Activated CD4-positive, alpha-beta T cell treated with anti-CD3 and anti-CD28 coated beads, Interleukin-10, Interleukin-2, amounts not matched to agents 100 ng/mL and 50 ng/mL, durations not matched to agents 16 hours and 8 hours (primary cell): ENCODE results near the gene RYK.
"Not testable (repeated sequence)": the region's sequence is repeated elsewhere in the genome, so short reads cannot be mapped to it uniquely, and the experiment has no call there.

Experiments
- DNase-seq: peaks from one replicate; pipeline ENCODE4 v3.0.0-alpha.2; 2020

Gene RYK

DNA sequence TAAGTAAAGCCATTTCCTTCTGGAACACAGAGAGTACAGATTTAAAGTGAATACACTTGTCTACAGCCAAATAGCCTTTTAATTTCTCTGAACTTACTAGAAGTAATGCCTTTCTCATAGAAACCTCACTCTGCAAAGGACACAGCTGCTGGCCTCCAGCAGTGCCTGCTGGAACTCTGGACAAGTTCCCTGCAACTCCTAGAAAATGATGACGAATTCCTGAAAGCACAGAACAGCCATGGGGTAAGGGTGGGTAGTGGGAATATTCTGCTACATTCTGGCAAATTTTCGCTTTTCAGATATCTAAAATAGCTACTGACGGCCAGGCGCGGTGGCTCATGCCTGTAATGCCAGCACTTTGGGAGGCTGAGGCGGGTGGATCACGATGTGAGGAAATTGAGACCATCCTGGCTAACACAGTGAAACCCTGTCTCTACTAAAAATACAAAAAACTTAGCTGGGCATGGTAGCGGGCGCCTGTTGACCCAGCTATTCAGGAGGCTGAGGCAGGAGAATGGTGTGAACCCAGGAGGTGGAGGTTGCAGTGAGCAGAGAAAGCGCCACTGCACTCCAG, 34.4 kb downstream of the RYK start:
- DNase-seq = no peak

- DNase-seq = peak; percentile 23
Measured at GRCh38 chr3:134214239-134214638, 36.4 kb downstream of the RYK start.

DNA sequence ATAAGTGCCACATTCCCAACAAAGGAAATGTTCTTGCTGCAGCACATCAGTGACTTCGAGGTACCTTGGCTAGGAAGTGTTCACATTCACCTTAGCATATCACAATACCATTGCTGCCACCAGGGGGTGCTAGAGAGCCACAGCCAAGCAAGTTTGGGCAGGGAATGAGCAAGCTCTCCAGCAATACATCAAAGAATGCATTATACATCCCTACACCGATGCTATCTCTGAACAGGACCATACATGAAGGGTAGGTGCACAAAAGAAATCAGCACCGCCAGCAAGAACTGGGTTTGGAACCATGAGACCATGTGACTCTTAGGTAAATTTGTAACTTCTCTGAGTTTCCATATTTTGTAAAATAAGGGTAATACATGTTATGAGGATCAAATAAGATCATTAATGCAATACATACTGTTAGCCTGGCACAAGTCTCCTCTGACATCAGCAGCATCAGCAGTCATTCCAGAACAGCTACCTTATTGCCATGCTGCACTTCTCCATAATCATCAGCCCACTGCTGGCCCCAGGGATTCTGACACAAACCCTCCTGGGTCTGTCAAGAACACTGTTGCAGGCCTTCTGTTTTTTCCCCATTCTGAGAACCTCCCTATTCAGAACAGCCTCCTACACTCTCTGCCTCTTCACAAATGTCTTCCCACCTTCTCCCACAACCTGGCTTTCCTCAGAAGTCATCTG, 37.5 kb downstream of the RYK start:
- peak; percentile 86 for DNase-seq

GRCh38 chr3:134211797-134212196, 38.9 kb downstream of the RYK start:
- DNase-seq = peak; percentile 27

GRCh38 chr3:134205451-134205850, 45.2 kb downstream of the RYK start:
- DNase-seq = no peak

DNA sequence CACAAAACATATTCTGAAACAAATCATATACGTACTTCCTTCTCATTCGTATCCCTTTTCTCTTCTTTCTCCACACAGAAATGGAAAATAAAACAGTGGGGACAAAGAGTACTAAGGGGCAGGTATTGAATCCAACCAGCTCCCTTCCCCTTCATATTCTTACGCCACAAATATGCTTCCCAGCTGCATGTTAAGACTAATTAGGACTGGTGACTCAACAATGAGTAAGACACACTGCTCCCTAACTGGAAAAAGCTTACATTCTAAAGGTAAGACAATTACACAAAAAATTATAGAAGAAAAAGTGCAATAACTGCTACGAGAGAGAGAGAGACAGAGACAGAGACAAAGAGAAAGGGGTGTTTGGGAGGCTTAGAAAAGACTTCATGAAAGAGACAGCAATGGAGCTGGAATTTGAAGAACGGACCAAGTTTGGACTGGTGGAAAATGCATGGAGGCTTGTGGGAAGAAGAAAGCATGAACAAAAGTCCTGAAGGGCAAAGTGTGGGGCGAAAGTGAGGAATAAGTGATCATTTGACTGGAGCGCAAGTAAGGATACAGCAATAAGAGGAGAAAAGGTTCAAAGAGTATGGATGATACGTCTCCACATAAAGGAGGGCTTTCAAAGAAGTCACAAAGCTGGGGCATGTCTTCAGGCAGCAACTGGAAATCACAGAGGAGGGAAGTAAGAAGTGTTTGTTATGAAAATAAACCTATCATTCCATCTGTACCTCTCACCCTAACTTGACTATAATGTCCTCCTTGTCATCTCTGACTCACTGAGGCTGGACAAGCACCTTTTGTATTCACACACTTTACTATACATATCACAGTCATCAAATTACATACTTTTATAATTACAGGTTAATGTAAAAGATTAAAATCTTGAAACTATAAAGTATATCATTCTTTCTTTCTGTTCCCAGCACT, 49.2 kb downstream of the RYK start:
- no peak for DNase-seq

DNA sequence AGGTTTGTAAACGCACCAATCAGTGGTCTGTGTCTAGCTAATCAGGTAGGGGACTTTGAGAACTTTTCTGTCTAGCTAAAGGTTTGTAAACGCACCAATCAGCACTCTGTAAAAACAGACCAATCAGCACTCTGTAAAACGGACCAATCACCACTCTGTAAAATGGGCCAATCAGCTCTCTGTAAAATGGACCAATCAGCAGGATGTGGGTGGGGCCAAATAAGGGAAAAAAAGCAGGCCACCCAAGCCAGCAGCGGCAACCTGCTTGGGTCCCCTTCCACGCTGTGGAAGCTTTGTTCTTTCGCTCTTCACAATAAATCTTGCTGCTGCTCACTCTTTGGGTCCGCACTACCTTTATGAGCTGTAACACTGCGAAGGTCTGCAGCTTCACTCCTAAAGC, 50.8 kb downstream of the RYK start:
- not testable (repeated sequence) for DNase-seq

DNA sequence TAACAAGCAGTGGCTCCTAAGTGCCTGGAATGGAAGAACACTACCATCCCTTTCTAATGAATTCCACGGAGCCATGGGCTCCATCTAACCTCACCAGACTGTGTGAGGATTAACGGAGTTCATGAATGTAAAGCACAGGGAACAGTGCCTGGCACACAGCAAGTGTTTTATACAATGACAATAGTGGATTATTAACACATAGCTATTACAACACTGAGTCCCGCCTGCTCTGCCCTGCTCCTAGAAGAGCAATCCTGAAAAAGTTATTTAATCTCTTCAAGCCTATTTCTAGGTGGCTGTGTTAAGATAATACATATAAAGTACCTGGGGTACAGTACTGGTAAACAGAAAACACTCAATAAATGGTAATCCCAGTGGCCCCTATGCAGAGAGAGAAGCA, 51.4 kb downstream of the RYK start:
- DNase-seq = no peak

GRCh38 chr3:134198414-134198813, 52.2 kb downstream of the RYK start:
- peak; percentile 30 for DNase-seq

- DNase-seq = peak; percentile 67
Measured at GRCh38 chr3:134197681-134198261, 52.9 kb downstream of the RYK start.

DNA sequence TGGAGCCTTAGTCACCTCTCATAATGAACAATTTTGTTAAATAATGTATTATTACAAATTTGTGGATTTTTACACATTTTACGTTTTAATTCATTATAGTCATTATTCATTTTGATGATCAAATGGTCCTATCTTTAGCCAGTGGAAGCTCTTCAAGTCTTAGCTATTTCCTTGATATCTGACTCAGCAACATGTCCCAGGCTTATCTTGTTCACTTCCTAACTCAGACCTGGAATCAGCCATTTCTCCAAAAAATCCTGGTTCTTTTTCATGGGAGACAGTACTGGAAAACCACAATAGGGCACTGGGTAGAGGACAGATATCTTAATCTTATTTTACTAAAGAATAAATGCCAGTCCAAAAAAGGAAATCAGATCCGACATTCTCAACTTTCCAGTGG, 56.4 kb downstream of the RYK start:
- no peak for DNase-seq

DNA sequence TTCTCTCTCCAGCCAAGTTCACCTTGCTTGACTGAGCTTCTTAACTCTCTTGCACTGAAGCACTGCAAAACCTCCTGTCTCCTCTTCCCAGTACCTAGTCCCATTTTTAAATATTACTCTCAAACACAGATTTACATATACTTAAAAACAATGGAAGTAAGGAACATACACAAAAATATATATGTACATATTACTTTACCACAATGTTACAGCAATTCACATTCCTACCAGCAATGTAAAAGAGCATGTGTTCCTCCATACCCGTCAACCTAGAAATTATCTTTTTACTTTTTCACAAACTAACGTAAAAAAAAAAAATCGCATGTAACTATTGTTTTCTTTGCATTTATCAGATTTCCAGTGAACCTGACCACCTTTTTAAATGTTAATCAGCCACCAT, 60.4 kb downstream of the RYK start:
- no peak for DNase-seq

DNA sequence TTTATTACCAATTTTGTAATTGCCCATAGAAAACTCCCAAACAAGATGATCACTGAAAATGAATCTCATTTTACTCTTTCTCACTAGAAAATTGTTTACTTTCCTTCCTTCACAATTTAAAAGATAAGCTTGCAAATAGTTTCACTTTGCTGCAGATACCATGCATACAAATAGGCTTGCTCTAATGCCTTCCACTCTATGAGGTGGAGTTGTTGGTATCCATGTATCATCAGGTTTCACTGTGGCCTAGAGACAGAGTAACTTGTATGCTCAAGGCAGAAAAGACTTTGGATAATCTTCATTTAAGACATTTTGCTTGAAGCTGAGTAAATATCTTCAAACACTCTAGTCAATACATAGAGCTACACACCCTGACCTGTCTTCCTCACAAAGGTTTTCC, 60.8 kb downstream of the RYK start:
- DNase-seq = no peak

- no peak for DNase-seq
Measured at GRCh38 chr3:134186391-134186790, 64.3 kb downstream of the RYK start.

DNA sequence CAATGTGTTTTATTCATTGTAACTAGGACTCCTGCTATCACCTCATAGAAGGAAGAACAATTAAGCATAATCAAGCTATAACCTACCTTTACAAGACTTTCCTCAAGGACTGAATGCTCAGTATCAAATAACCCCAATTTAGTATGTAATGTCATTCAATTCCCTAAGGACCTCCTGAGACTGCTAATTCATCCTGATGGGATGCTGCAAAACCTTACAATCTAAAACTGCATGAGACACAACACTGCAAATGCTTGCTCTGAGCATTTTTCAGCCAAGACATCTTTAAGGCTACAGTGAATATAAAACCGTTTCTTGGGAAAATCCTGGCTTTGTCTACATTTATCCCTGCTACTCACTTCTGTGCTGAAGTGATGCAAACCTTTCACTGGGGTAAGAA, 69.9 kb downstream of the RYK start:
- no peak for DNase-seq

DNA sequence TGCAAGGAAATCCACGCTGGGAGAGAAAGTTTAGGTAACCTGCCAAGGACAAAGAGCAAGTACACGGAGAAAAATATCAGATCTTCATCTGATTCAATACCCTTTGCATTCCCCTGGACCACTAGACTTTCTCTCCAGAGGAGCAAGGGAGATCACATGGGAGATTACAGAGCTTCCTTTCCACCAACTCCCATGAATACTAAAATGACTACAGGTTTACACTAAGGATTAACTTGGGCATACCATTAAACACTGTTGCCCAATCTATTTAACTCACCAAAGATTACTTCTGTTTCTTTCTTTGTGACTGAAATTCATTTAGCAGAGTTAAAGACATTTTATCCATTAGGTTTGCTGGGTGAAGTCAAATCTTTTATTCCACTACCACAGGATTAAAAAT, 71.2 kb downstream of the RYK start:
- no peak for DNase-seq

DNA sequence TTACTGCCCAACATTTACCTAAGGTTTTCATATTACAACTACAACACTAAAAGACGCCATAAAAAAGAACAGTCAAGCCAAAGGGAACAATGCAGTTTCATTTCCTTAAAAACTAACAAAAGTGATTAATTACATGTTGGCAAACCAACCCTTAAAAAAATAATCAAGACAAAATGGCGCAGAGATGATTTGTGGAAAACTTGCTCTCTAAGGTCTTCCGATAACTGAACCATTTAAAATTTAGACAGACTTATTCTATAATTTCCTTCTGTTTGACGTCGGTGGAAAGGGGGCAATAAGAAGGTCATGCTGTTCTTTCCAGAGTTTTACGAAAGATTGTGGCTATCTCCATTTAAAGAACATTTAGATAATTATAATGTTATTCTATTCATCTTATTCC, 87.6 kb downstream of the RYK start:
- DNase-seq = no peak

GRCh38 chr3:134161898-134162615, 88.6 kb downstream of the RYK start:
- DNase-seq = no peak

DNA sequence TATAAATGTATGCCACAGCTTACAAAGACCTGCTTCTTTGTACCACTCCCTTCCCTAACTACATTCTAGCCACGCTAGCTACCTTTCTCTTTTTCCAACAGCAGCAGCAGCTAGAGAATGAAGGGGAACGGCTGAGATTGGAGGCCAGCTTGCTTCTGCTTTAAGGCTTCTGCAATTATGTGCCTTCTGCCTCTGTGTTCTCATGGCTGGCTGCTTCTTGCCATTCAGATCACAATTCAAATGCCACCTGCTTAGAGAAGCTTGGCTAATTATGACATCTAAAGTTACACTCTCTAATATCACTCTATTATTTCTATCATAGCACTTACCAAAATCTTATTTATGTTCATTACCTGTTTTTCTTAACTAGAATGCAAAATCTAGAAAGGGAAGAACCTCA, 95.2 kb downstream of the RYK start:
- DNase-seq = no peak

DNA sequence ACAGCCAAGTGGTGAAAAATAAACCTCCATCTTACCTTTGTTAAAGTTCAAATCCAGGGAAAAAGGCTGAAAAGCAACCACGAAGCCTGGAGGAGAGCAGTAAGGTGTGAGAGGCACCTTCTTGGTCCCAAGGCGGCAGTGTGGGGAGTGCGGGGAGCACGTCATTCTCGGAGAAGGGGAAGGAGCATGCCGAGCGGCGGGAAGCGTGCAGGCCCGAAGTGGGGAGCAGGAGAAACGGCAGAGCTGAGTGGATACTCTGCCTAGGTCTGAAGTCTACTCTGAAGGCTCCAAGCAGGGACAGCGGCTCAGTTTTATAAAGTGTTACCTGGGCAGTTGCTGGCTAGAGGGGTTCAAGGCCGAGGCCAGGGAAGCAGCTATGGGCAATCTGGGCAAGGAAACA, 96.9 kb downstream of the RYK start:
- no peak for DNase-seq

DNA sequence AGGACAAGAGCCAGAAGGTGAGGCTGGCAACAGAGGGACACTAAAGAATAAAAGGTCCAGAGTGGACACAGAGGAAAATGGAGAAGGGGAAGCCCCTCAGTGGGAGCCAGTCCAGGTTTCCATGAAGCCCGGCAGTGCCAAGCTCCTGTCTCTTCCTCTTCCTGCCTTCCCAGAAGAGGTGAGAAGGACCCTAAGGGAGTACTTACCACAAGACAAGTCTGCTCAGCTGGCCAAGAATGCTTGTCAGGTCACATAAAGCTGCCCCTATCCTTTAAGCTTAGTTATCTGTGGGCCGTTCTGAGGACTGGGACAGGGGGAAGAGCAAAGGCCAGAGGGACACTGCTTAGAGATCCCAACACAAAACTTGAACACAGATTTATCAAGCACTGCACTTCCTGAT, 100.2 kb downstream of the RYK start:
- no peak for DNase-seq

GRCh38 chr3:134149286-134149685, 101.4 kb downstream of the RYK start:
- no peak for DNase-seq

GRCh38 chr3:134148534-134148933, 102.1 kb downstream of the RYK start:
- DNase-seq = no peak
